ENCODE measurements around the gene DNAH14. TPM values are rescaled to one million over a fixed set of nuclear protein-coding genes. Genes with fewer than 3 reads are reported as not detected.
"Not testable (repeated sequence)": the region's sequence is repeated elsewhere in the genome, so short reads cannot be mapped to it uniquely, and the experiment has no call there.

The DNAH14 gene
- total RNA-seq, 1 experiment from 2014 or later, result 33.2 TPM

DNA sequence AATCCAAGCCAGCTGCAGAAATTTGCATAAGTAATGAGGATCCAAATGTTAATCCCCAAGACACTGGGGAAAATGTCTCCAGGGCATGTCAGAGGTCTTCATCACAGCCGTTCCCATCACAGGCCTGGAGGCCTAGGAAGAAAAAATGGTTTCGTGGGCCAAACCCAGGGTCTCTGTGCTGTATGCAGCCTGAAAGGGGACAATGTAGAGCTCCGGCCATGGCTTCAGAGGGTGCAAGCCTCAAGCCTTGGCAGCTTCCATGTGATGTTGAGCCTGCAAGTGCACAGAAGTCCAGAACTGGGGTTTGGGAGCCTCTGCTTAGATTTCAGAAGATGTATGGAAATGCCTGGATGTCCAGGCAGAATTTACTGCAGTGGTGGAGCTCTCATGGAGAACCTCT is 247.9 kb downstream of the DNAH14 start:
- H3K9me3 ChIP-seq (ENCODE audit: control insufficient read depth in 1 of 2, insufficient read depth in 1 of 2, low read depth in 1 of 2, low read length in 2 of 2); H2AFZ ChIP-seq (ENCODE audit: low read depth, low read length, poor library complexity, severe bottlenecking); H4K20me1 ChIP-seq (ENCODE audit: insufficient read depth); RAD21 ChIA-PET (ENCODE audit: low non-redundant PET in 1 of 2, low total read pairs in 2 of 2, uncharacterized antibody in 2 of 2, unreplicated experiment in 2 of 2); ATAC-seq; H3K79me2 ChIP-seq (ENCODE audit: insufficient read depth, low read length); DNase-seq (ENCODE audit: low read depth, low spot score); H3K4me3 ChIP-seq (replicated peaks in 1 of 2; ENCODE audit: low read depth in 1 of 2, low read length in 2 of 2); POLR2A ChIA-PET; H3K36me3 ChIP-seq (ENCODE audit: control insufficient read depth in 1 of 2, insufficient read depth in 2 of 2, low read length in 2 of 2); H3K27me3 ChIP-seq (ENCODE audit: insufficient read depth, low read length); intact Hi-C loops (cut with micrococcal nuclease); H3K4me2 ChIP-seq (ENCODE audit: low read length); H3K27ac ChIP-seq (ENCODE audit: low read depth, low read length); H3K4me1 ChIP-seq (ENCODE audit: control insufficient read depth in 1 of 2, insufficient read depth in 2 of 2, low read length in 2 of 2); BruUV-seq (replicated peaks); H3K9ac ChIP-seq (ENCODE audit: low read length); CTCF ChIA-PET; H3K9me2 ChIP-seq (ENCODE audit: insufficient read depth): not testable (repeated sequence)

DNA sequence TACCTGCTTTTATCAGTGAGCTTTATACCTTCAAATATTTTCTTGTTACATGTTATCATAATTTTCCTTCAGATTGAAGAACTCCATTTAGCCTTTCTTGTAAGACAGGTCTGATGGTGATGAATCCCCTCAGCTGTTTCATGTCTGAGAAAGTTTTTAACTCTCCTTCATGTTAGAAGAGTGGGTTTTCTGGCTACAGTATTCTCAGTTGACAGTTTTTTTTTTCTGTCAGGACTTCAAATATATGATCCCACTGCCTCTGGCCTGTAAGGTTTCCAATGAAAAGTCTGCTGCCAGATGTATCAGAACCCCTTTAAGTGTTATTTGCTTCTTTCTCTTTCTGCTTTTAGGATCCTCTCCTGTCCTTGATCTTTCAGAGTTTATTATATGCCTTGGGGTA is 250.2 kb downstream of the DNAH14 start:
- Histone ChIP-seq H3K36me3 (ENCODE audit: control insufficient read depth in 1 of 2, insufficient read depth in 2 of 2, low read length in 2 of 2) (no peaks in the 10 kb centered on the region), H3K4me2 (ENCODE audit: low read length) (no peak overlapping the region), H3K4me3 (replicated peaks in 1 of 2; ENCODE audit: low read depth in 1 of 2, low read length in 2 of 2) (no peak overlapping the region), H3K9me3 (ENCODE audit: control insufficient read depth in 1 of 2, insufficient read depth in 1 of 2, low read depth in 1 of 2, low read length in 2 of 2) (peaks cover 3 to 5% of the 10 kb centered on the region in 2 experiments; a peak in 2 of 4 replicates), H3K79me2 (ENCODE audit: insufficient read depth, low read length) (no peaks in the 10 kb centered on the region), H3K27ac (ENCODE audit: low read depth, low read length) (no peak overlapping the region), H2AFZ (ENCODE audit: low read depth, low read length, poor library complexity, severe bottlenecking) (no peak overlapping the region), H3K4me1 (ENCODE audit: control insufficient read depth in 1 of 2, insufficient read depth in 2 of 2, low read length in 2 of 2) (no peaks in the 10 kb centered on the region; a peak in 1 of 4 replicates), H3K9ac (ENCODE audit: low read length) (no peak overlapping the region), H4K20me1 (ENCODE audit: insufficient read depth) (no peaks in the 10 kb centered on the region), H3K9me2 (ENCODE audit: insufficient read depth) (no peaks in the 10 kb centered on the region), H3K27me3 (ENCODE audit: insufficient read depth, low read length) (no peaks in the 10 kb centered on the region)
- ATAC-seq (no peak), DNase-seq (ENCODE audit: low read depth, low spot score) (no peak)
- TF ChIP-seq EZH2 (IDR thresholded peaks at IDR 0.05) (no peak), TCF7L2 (IDR thresholded peaks at IDR 0.05; ENCODE audit: borderline replicate concordance, extremely low read depth, insufficient read depth, insufficient read length) (no peak), CTCF (IDR thresholded peaks at IDR 0.05 in 2 of 3, conservative IDR thresholded peaks at IDR 0.05 in 1 of 3; ENCODE audit: borderline replicate concordance in 1 of 3, insufficient read depth in 1 of 3, low read depth in 2 of 3, low read length in 2 of 3) (no peak), EGR1 (IDR thresholded peaks at IDR 0.05; ENCODE audit: low read depth) (no peak), POLR2A (IDR thresholded peaks at IDR 0.05; ENCODE audit: borderline replicate concordance, extremely low read depth, insufficient read depth, insufficient read length) (no peak), SIN3A (IDR thresholded peaks at IDR 0.05; ENCODE audit: low read depth) (no peak), YY1 (IDR thresholded peaks at IDR 0.05; ENCODE audit: extremely low read depth, insufficient replicate concordance, low read depth, low read length) (no peak)
- TF ChIP-seq, protein P1, sequence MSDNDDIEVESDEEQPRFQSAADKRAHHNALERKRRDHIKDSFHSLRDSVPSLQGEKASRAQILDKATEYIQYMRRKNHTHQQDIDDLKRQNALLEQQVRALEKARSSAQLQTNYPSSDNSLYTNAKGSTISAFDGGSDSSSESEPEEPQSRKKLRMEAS (IDR thresholded peaks at IDR 0.05), result no peak
- no TSS peak for BruUV-seq (replicated peaks)
- POLR2A ChIA-PET, result no interaction called here
- CTCF ChIA-PET, result no interaction called here
- RAD21 ChIA-PET (ENCODE audit: low non-redundant PET in 1 of 2, low total read pairs in 2 of 2, uncharacterized antibody in 2 of 2, unreplicated experiment in 2 of 2), result no interaction called here
- intact Hi-C loops (cut with micrococcal nuclease), result no loop called here
